D721Med (cell line): ENCODE results near the gene DMRT3.

ENCODE experiments used
- DNase-seq: peaks from one replicate; pipeline ENCODE4 v3.0.0; 2011; ENCODE audit warnings: low spot score; ENCODE audit not compliant: insufficient read length
- FAIRE-seq: peaks from 2 replicates; lab custom pipeline; 2011; peaks lifted over from hg19 to GRCh38; lab: Jason Lieb, UNC
- CTCF ChIP-seq: IDR thresholded peaks from 2 replicates; pipeline ENCODE4 v1.5.1; 2012; ENCODE audit warnings: mild to moderate bottlenecking, control low read depth; ENCODE audit not compliant: insufficient read depth; ENCODE audit errors: missing control alignments

The DMRT3 gene

GRCh38 chr9:962023-962422 lies 14.4 kb upstream of the DMRT3 start:
- FAIRE-seq = no peak
- DNase-seq = no peak
- no peak for TF ChIP-seq CTCF

- TF ChIP-seq CTCF = no peak
- FAIRE-seq (no peak), DNase-seq (no peak)
Measured at GRCh38 chr9:965497-965896, 11.0 kb upstream of the DMRT3 start.

GRCh38 chr9:966870-967269 lies 9.6 kb upstream of the DMRT3 start:
- no peak for TF ChIP-seq CTCF
- FAIRE-seq = no peak
- DNase-seq = no peak

GRCh38 chr9:967436-967835 lies 9.0 kb upstream of the DMRT3 start:
- FAIRE-seq (no peak), DNase-seq (no peak)
- TF ChIP-seq CTCF = no peak

- FAIRE-seq = no peak
- TF ChIP-seq CTCF = no peak
- DNase-seq = no peak
Measured at GRCh38 chr9:967903-968641, 8.4 kb upstream of the DMRT3 start.

- FAIRE-seq = no peak
- DNase-seq = no peak
- TF ChIP-seq CTCF = no peak
Measured at GRCh38 chr9:969310-970150, 6.9 kb upstream of the DMRT3 start.
